Measurements from ENCODE around the gene HBG2. TPM values are rescaled to one million over a fixed set of nuclear protein-coding genes. Genes with fewer than 3 reads are reported as not detected.
A peak's percentile ranks its signal among the peaks of the same experiment; 100 is the strongest.

HBG2 gene
- total and polyA plus RNA-seq, 2 of the 4 experiments (the other 2 are of a cell fraction): 0.54 TPM; not detected in 1

DNA sequence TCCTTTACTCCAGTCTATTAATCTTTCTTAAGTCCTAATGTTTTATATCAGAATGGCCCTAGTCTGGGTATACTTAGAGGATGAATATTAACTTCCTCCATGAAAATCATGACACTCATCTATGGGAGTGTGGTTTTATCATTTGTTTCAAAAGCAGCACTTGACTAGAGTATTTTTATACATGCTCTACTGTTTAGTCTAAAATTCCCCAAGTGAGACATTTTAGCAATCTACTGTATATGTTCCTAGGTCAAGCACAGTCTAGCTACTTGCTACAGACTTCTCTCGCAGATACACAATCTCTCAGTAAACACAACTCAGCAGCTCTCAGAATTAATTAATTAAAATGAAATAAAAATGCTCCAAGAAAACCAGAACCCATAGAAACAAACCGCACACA lies 24.8 kb downstream of the HBG2 start:
- no peak for DNase-seq
- WGBS, 2 experiments (ENCODE audit: extremely low coverage in 2 of 2, insufficient read length in 1 of 2): no CpG with 5 or more reads among the region's 2 CpGs
- Histone ChIP-seq H3K4me2 (ENCODE audit: low read depth, low read length) (no peak overlapping the region), H3K36me3 (ENCODE audit: control insufficient read depth, insufficient read depth, low read length) (no peaks in the 10 kb centered on the region), H2BK20ac (ENCODE audit: low read depth, low read length) (no peak overlapping the region), H4K20me1 (ENCODE audit: insufficient read depth, low read length) (no peaks in the 10 kb centered on the region), H3K14ac (replicated peaks; ENCODE audit: low read depth, low read length) (no peak overlapping the region), H2AK9ac (replicated peaks; ENCODE audit: low read depth, low read length, poor library complexity) (no peak overlapping the region), H4K8ac (ENCODE audit: low read depth in 2 of 2, low read length in 2 of 2) (no peak overlapping the region), H3K18ac (ENCODE audit: low read depth, low read length) (peak overlapping the region; percentile 57; the same call in 1 of the 2 replicates), H3K56ac (ENCODE audit: extremely low read depth, insufficient read depth, low read length) (no peak overlapping the region), H3K4me3 (ENCODE audit: insufficient read depth, low read depth, low read length) (no peak overlapping the region), H2AFZ (replicated peaks; ENCODE audit: low read length, poor library complexity) (no peak overlapping the region), H3K9ac (ENCODE audit: low read depth, low read length) (no peak overlapping the region), H3K27ac (ENCODE audit: insufficient read depth, low read length) (no peak overlapping the region), H3K9me3 (ENCODE audit: control insufficient read depth, insufficient read depth, low read length) (no peaks in the 10 kb centered on the region), H2AK5ac (ENCODE audit: low read depth, low read length) (no peak overlapping the region), H4K91ac (ENCODE audit: insufficient read depth, low read depth, low read length) (no peak overlapping the region), H3K79me1 (ENCODE audit: low read depth in 1 of 2, low read length in 2 of 2) (no peaks in the 10 kb centered on the region), H4K5ac (ENCODE audit: low read depth, low read length) (no peak overlapping the region; the same call in 1 of the 2 replicates), H2BK5ac (ENCODE audit: low read depth, low read length, poor library complexity, severe bottlenecking) (peak overlapping the region; percentile 55), H3K4me1 (ENCODE audit: control insufficient read depth, insufficient read depth, low read length) (peaks cover 3% of the 10 kb centered on the region), H3K23ac (ENCODE audit: low read depth, low read length) (no peak overlapping the region), H2BK15ac (ENCODE audit: low read depth, low read length) (no peak overlapping the region), H2BK120ac (ENCODE audit: low read depth, low read length) (no peak overlapping the region), H3K9me1 (ENCODE audit: insufficient read depth, low read length) (peaks cover 6% of the 10 kb centered on the region; the same call in 1 of the 2 replicates), H3K27me3 (ENCODE audit: control insufficient read depth, insufficient read depth, low read length) (no peaks in the 10 kb centered on the region), H3K4ac (ENCODE audit: low read depth, low read length) (no peak overlapping the region)
- no TSS peak for BruUV-seq (replicated peaks)
- in situ Hi-C loops (cut with MboI; ENCODE audit: low sequenced_read_pairs): no loop called here
- POLR2A ChIA-PET (ENCODE audit: unreplicated experiment): no interaction called here
- intact Hi-C loops (cut with micrococcal nuclease): no loop called here
- TF ChIP-seq, protein P1, sequence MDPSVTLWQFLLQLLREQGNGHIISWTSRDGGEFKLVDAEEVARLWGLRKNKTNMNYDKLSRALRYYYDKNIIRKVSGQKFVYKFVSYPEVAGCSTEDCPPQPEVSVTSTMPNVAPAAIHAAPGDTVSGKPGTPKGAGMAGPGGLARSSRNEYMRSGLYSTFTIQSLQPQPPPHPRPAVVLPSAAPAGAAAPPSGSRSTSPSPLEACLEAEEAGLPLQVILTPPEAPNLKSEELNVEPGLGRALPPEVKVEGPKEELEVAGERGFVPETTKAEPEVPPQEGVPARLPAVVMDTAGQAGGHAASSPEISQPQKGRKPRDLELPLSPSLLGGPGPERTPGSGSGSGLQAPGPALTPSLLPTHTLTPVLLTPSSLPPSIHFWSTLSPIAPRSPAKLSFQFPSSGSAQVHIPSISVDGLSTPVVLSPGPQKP (IDR thresholded peaks at IDR 0.05; ENCODE audit: borderline replicate concordance, low read depth, low read length): no peak
- no peak for TF ChIP-seq MXI1 (IDR thresholded peaks at IDR 0.05; ENCODE audit: borderline replicate concordance, low read depth, low read length)
- no peak for TF ChIP-seq SMC3 (IDR thresholded peaks at IDR 0.05; ENCODE audit: low read depth, low read length)
- no peak for TF ChIP-seq MAZ (IDR thresholded peaks at IDR 0.05; ENCODE audit: borderline replicate concordance, low read depth, low read length)
- dilution Hi-C loops (cut with HindIII; ENCODE audit: low sequenced_read_pairs, unreplicated experiment): no loop called here
- no peak; the same call in 1 of the 2 replicates for ATAC-seq (ENCODE audit: low read depth)
- CTCF ChIA-PET: no interaction called here

Measured in IMR-90 (cell line).